HepG2 (cell line): ENCODE results near the gene MFRP. TPM values are rescaled to one million over a fixed set of nuclear protein-coding genes. Genes with fewer than 3 reads are reported as not detected.

Experiments used
- EED ChIP-seq: sonication (generic); formaldehyde crosslinking; IDR thresholded peaks from 2 replicates; pipeline ENCODE4 v1.5.0; 2020; ENCODE audit warnings: mild to moderate bottlenecking, missing genetic modification reagents
- GTF3A ChIP-seq: sonication (generic); formaldehyde crosslinking; conservative IDR thresholded peaks from 2 replicates; pipeline ENCODE4 v1.4.0; 2020; ENCODE audit warnings: mild to moderate bottlenecking, missing genetic modification reagents
- HIVEP1 ChIP-seq: sonication (generic); formaldehyde crosslinking; IDR thresholded peaks from 2 replicates; pipeline ENCODE4 v1.4.0; 2020; ENCODE audit warnings: mild to moderate bottlenecking, missing genetic modification reagents
- HNF4A ChIP-seq: sonication (generic); formaldehyde crosslinking; IDR thresholded peaks from 2 replicates; pipeline ENCODE4 v1.4.0; 2020; ENCODE audit warnings: missing genetic modification reagents
- HNRNPL ChIP-seq: fragments of 200-400 bp; formaldehyde crosslinking; IDR thresholded peaks from 2 replicates; pipeline ENCODE4 v1.6.1; 2017; ENCODE audit warnings: mild to moderate bottlenecking, low read depth, low read length
- HNRNPUL1 ChIP-seq: fragments of 200-400 bp; formaldehyde crosslinking; IDR thresholded peaks from 2 replicates; pipeline ENCODE4 v1.6.1; 2017; ENCODE audit warnings: low read depth, mild to moderate bottlenecking, low read length, moderate library complexity
- LCORL ChIP-seq, 2 experiments: fragments of 450-650 bp in 1 of 2; sonication (generic) in 1 of 2; formaldehyde crosslinking in 1 of 2; IDR thresholded peaks; 2 replicates each; pipeline versions ENCODE4 v1.5.0 to v1.6.1; 2017 to 2020; ENCODE audit warnings: antibody characterized with exemption in 1 of 2, missing genetic modification reagents in 1 of 2
- MTA1 ChIP-seq: sonication (generic); formaldehyde crosslinking; IDR thresholded peaks from 2 replicates; pipeline ENCODE4 v1.4.0; 2020; ENCODE audit warnings: missing genetic modification reagents, mild to moderate bottlenecking, borderline replicate concordance
- NR2F6 ChIP-seq, 2 experiments: IDR thresholded peaks; 2 replicates each; pipeline ENCODE4 v1.6.1; 2016; ENCODE audit warnings: antibody characterized with exemption in 1 of 2, mild to moderate bottlenecking in 1 of 2
- PITX1 ChIP-seq: sonication (generic); formaldehyde crosslinking; IDR thresholded peaks from 2 replicates; pipeline ENCODE4 v1.5.1; 2020; ENCODE audit warnings: mild to moderate bottlenecking, missing genetic modification reagents
- SP5 ChIP-seq: IDR thresholded peaks from 2 replicates; pipeline ENCODE4 v1.6.1; 2016; ENCODE audit warnings: low read depth, borderline replicate concordance
- ZBTB20 ChIP-seq: sonication (generic); formaldehyde crosslinking; IDR thresholded peaks from 2 replicates; pipeline ENCODE4 v1.8.1; 2023; ENCODE audit warnings: missing genetic modification reagents, low read depth, mild to moderate bottlenecking, borderline replicate concordance
- ZBTB7A ChIP-seq: sonication (generic); formaldehyde crosslinking; IDR thresholded peaks from 2 replicates; pipeline ENCODE4 v1.8.0; 2022; ENCODE audit warnings: mild to moderate bottlenecking, missing genetic modification reagents
- ZBTB7B ChIP-seq: sonication (generic); formaldehyde crosslinking; IDR thresholded peaks from 2 replicates; pipeline ENCODE4 v1.4.0; 2020; ENCODE audit warnings: missing genetic modification reagents
- ZNF780A ChIP-seq: sonication (generic); formaldehyde crosslinking; IDR thresholded peaks from 2 replicates; pipeline ENCODE4 v1.8.0; 2022; ENCODE audit warnings: mild to moderate bottlenecking, missing genetic modification reagents, moderate library complexity
- ZNF841 ChIP-seq: sonication (generic); formaldehyde crosslinking; IDR thresholded peaks from 2 replicates; pipeline ENCODE4 v1.8.1; 2023; ENCODE audit warnings: missing genetic modification reagents, borderline replicate concordance
- polyA plus RNA-seq, 8 experiments: library from polyadenylated mRNA; depleted of rRNA in 3 of 8; stranded (reverse) in 7 of 8; unstranded in 1 of 8; fragments of >200 nt; fragmentation: Illumina TruSeq in 4 of 8; extraction: Trizol in 4 of 8; gene quantifications; 2 replicates each; pipeline versions ENCODE4 v1.2.1 to v1.2.3, GENCODE V29; 2011 to 2016; ENCODE audit warnings: low read depth in 4 of 8, missing spikeins in 1 of 8, mixed read lengths in 1 of 8; ENCODE audit not compliant: insufficient read depth in 1 of 8
- total RNA-seq, 5 experiments: library from RNA; depleted of rRNA; stranded (reverse); fragments of >200 nt; fragmentation: Illumina TruSeq; extraction: Trizol; gene quantifications; 2 replicates each; pipeline ENCODE4 v1.2.3, GENCODE V29; 2016; ENCODE audit warnings: low read depth in 1 of 5
- TF ChIP-seq, protein P1 (sequence below): sonication (generic); formaldehyde crosslinking; IDR thresholded peaks from 2 replicates; pipeline ENCODE4 v1.4.0; 2020; ENCODE audit warnings: missing genetic modification reagents
- TF ChIP-seq, protein P2 (sequence below): sonication (generic); formaldehyde crosslinking; IDR thresholded peaks from 2 replicates; pipeline ENCODE4 v1.8.1; 2023; ENCODE audit warnings: mild to moderate bottlenecking, missing genetic modification reagents
- TF ChIP-seq, protein P3 (sequence below): sonication (generic); formaldehyde crosslinking; conservative IDR thresholded peaks from 2 replicates; pipeline ENCODE4 v1.4.0; 2020; ENCODE audit warnings: mild to moderate bottlenecking, missing genetic modification reagents, moderate library complexity
- TF ChIP-seq, protein P4 (sequence below): sonication (generic); formaldehyde crosslinking; IDR thresholded peaks from 2 replicates; pipeline ENCODE4 v1.4.0; 2020; ENCODE audit warnings: missing genetic modification reagents

Gene MFRP
- total and polyA plus RNA-seq, 2 of the 13 experiments (the other 11 are each of a cell fraction or from before 2014, with no cell fraction given) = not detected

DNA sequence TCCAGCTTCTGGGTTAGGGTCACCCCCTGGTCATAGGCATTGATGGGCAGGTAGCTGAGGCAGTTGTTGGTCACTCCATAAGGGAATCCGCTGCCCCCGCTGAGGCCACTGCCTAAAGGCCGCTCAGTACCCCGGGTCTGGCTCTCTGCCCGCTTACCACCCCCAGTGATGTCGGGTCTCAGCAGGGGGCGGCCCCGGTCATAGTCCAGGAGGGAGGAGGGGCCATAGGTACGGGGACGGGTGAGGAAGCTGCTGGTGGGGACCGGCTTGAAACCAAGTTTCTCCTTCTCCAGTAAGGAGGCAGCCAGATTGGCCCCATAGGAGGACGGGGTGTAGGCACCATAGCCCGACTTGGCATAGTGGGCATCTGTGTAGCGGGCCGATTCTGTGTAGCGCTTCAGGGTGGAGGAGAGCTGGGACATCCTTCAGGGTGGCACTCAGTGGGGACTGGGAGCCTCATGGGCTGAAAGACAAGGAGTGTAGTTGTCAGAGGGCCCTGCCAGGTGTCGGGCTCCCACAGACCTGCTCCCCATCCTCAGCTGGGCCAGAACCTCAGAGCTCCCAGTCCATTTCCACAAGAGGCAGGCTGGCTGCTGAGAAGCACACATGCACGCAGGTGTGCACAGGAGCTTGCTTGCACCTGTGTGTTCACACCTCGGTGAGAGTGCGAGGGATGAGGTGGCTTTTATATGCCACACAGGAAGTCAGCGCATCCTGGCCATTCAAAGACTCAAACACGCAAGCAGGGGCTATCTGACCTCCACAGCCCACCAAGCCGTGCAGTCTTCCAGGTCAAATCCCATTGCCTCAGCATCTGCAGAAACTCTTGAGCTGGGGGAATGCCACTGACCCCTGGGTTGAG lies 26.8 kb upstream of the MFRP start (continued):
- TF ChIP-seq ZBTB20 (CRISPR knock-in tag) = 0 out of 2 replicates have a peak, but pooled peaks have one; percentile 30
- TF ChIP-seq, protein P1, sequence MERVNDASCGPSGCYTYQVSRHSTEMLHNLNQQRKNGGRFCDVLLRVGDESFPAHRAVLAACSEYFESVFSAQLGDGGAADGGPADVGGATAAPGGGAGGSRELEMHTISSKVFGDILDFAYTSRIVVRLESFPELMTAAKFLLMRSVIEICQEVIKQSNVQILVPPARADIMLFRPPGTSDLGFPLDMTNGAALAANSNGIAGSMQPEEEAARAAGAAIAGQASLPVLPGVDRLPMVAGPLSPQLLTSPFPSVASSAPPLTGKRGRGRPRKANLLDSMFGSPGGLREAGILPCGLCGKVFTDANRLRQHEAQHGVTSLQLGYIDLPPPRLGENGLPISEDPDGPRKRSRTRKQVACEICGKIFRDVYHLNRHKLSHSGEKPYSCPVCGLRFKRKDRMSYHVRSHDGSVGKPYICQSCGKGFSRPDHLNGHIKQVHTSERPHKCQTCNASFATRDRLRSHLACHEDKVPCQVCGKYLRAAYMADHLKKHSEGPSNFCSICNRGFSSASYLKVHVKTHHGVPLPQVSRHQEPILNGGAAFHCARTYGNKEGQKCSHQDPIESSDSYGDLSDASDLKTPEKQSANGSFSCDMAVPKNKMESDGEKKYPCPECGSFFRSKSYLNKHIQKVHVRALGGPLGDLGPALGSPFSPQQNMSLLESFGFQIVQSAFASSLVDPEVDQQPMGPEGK (CRISPR knock-in tag) = peak; percentile 64
- peak; percentile 62; the same call in 1 of the 2 replicates for TF ChIP-seq ZBTB7B (CRISPR knock-in tag)
- TF ChIP-seq, protein P2, sequence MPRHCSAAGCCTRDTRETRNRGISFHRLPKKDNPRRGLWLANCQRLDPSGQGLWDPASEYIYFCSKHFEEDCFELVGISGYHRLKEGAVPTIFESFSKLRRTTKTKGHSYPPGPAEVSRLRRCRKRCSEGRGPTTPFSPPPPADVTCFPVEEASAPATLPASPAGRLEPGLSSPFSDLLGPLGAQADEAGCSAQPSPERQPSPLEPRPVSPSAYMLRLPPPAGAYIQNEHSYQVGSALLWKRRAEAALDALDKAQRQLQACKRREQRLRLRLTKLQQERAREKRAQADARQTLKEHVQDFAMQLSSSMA (CRISPR knock-in tag) = no peak
- no peak for TF ChIP-seq HNRNPUL1
- TF ChIP-seq HIVEP1 = no peak
- TF ChIP-seq NR2F6 (IDR thresholded peaks at IDR 0.05) = no peak
- TF ChIP-seq NR2F6 (CRISPR knock-in tag; IDR thresholded peaks at IDR 0.05) = 0 out of 2 replicates have a peak, but pooled peaks have one; percentile 6
- TF ChIP-seq, protein P3, sequence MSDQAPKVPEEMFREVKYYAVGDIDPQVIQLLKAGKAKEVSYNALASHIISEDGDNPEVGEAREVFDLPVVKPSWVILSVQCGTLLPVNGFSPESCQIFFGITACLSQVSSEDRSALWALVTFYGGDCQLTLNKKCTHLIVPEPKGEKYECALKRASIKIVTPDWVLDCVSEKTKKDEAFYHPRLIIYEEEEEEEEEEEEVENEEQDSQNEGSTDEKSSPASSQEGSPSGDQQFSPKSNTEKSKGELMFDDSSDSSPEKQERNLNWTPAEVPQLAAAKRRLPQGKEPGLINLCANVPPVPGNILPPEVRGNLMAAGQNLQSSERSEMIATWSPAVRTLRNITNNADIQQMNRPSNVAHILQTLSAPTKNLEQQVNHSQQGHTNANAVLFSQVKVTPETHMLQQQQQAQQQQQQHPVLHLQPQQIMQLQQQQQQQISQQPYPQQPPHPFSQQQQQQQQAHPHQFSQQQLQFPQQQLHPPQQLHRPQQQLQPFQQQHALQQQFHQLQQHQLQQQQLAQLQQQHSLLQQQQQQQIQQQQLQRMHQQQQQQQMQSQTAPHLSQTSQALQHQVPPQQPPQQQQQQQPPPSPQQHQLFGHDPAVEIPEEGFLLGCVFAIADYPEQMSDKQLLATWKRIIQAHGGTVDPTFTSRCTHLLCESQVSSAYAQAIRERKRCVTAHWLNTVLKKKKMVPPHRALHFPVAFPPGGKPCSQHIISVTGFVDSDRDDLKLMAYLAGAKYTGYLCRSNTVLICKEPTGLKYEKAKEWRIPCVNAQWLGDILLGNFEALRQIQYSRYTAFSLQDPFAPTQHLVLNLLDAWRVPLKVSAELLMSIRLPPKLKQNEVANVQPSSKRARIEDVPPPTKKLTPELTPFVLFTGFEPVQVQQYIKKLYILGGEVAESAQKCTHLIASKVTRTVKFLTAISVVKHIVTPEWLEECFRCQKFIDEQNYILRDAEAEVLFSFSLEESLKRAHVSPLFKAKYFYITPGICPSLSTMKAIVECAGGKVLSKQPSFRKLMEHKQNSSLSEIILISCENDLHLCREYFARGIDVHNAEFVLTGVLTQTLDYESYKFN (CRISPR knock-in tag) = peak; percentile 59
- TF ChIP-seq ZBTB7A = peak; percentile 41; the same call in 1 of the 2 replicates
- no peak for TF ChIP-seq ZNF780A (CRISPR knock-in tag)
- TF ChIP-seq HNF4A (CRISPR knock-in tag) = peak; percentile 76
- no peak for TF ChIP-seq GTF3A
- TF ChIP-seq SP5 (CRISPR knock-in tag) = 0 out of 2 replicates have a peak, but pooled peaks have one; percentile 45
- no peak for TF ChIP-seq ZNF841
- TF ChIP-seq, protein P4, sequence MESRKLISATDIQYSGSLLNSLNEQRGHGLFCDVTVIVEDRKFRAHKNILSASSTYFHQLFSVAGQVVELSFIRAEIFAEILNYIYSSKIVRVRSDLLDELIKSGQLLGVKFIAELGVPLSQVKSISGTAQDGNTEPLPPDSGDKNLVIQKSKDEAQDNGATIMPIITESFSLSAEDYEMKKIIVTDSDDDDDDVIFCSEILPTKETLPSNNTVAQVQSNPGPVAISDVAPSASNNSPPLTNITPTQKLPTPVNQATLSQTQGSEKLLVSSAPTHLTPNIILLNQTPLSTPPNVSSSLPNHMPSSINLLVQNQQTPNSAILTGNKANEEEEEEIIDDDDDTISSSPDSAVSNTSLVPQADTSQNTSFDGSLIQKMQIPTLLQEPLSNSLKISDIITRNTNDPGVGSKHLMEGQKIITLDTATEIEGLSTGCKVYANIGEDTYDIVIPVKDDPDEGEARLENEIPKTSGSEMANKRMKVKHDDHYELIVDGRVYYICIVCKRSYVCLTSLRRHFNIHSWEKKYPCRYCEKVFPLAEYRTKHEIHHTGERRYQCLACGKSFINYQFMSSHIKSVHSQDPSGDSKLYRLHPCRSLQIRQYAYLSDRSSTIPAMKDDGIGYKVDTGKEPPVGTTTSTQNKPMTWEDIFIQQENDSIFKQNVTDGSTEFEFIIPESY (CRISPR knock-in tag) = peak; percentile 92
- 0 out of 2 replicates have a peak, but pooled peaks have one; percentile 73 for TF ChIP-seq EED (CRISPR knock-in tag)
- TF ChIP-seq HNRNPL = peak; percentile 83
- peak; percentile 66; the same call in 1 of the 2 replicates for TF ChIP-seq MTA1 (CRISPR knock-in tag)
- no peak for TF ChIP-seq LCORL (IDR thresholded peaks at IDR 0.05)
- TF ChIP-seq LCORL (CRISPR knock-in tag; IDR thresholded peaks at IDR 0.05) = 0 out of 2 replicates have a peak, but pooled peaks have one; percentile 34
- TF ChIP-seq PITX1 = peak; percentile 14; the same call in 1 of the 2 replicates
